Panc1 (cell line): ENCODE data around the gene ACACA. TPM values are rescaled to one million over a fixed set of nuclear protein-coding genes. Genes with fewer than 3 reads are reported as not detected.

Experiments used
- ATAC-seq: fragments of 200-7000 bp; cut with Tn5 transposase; 2 replicates; pipeline ENCODE4 v1.9.1; 2020; ENCODE audit warnings: mild to moderate bottlenecking, moderate library complexity
- BruUV-seq: library from RNA; stranded (reverse); fragments of 400-500 nt; replicated peaks from 2 replicates; lab custom pipeline; 2021; lab: Mats Ljungman, UMichigan
- CTCF ChIA-PET: fragments of 300-600 bp; sonication (Branson Sonifier 250); formaldehyde crosslinking; loops from one replicate; lab custom pipeline; 2022; ENCODE audit warnings: antibody characterized with exemption; lab: Charles Lee
- POLR2A ChIA-PET: fragments of 300-600 bp; sonication (Branson Sonifier 250); formaldehyde crosslinking; loops from one replicate; lab custom pipeline; 2022; ENCODE audit warnings: antibody characterized with exemption; lab: Charles Lee
- DNase-seq: peaks from one replicate; pipeline ENCODE4 v3.0.0-alpha.2; 2010; ENCODE audit warnings: low read depth, low spot score
- H3K27ac ChIP-seq: 2 replicates; pipeline ENCODE4 v1.5.1; 2011; ENCODE audit warnings: mild to moderate bottlenecking, low read length, inconsistent platforms
- H3K27me3 ChIP-seq: fragments of 200-500 bp; sonication (Bioruptor generic); 2 replicates; pipeline ENCODE4 v1.6.0; 2014; ENCODE audit warnings: low read length, inconsistent platforms; ENCODE audit not compliant: control insufficient read depth, insufficient read depth
- H3K36me3 ChIP-seq: fragments of 200-500 bp; sonication (Bioruptor generic); 2 replicates; pipeline ENCODE4 v1.5.1; 2014; ENCODE audit warnings: inconsistent platforms, mild to moderate bottlenecking, low read length, moderate library complexity; ENCODE audit not compliant: control insufficient read depth, insufficient read depth
- H3K4me1 ChIP-seq: 2 replicates; pipeline ENCODE4 v1.5.1; 2011; ENCODE audit warnings: inconsistent platforms, mild to moderate bottlenecking, low read length, moderate library complexity; ENCODE audit not compliant: control insufficient read depth, insufficient read depth
- H3K4me3 ChIP-seq, 2 experiments: 2 replicates each; pipeline ENCODE4 v1.5.1; 2011 to 2012; ENCODE audit warnings: low read depth in 2 of 2, low read length in 2 of 2, mild to moderate bottlenecking in 2 of 2, inconsistent platforms in 1 of 2, moderate library complexity in 1 of 2
- H3K9me3 ChIP-seq: fragments of 200-500 bp; sonication (Bioruptor generic); 2 replicates; pipeline ENCODE4 v1.5.1; 2014; ENCODE audit warnings: low read depth, mild to moderate bottlenecking, inconsistent platforms, low read length, moderate library complexity; ENCODE audit not compliant: control insufficient read depth, insufficient read depth
- CTCF ChIP-seq: fragments of 450-650 bp; IDR thresholded peaks from 2 replicates; pipeline ENCODE4 v1.5.1; 2017; ENCODE audit warnings: mild to moderate bottlenecking
- POLR2AphosphoS5 ChIP-seq: IDR thresholded peaks from 2 replicates; pipeline ENCODE4 v1.6.1; 2012; ENCODE audit warnings: mild to moderate bottlenecking, low read depth, low read length, moderate library complexity
- SIN3A ChIP-seq: IDR thresholded peaks from 2 replicates; pipeline ENCODE4 v1.6.1; 2012; ENCODE audit warnings: low read depth, mild to moderate bottlenecking, low read length, moderate library complexity, borderline replicate concordance; ENCODE audit not compliant: insufficient read depth
- TCF7L2 ChIP-seq: IDR thresholded peaks from 2 replicates; pipeline ENCODE4 v1.6.1; 2011; ENCODE audit warnings: mild to moderate bottlenecking, low read depth, low read length, inconsistent platforms
- in situ Hi-C: cut with HindIII; loops from 2 replicates; pipeline ENCODE4 v1.10.0; 2016; ENCODE audit warnings: low sequenced_read_pairs, low pct_unique_long_range_greater_than_20kb
- intact Hi-C: fragments of 100-400 bp; cut with micrococcal nuclease; formaldehyde crosslinking; loops from one replicate; pipeline ENCODE4 v1.10.0; 2022; ENCODE audit not compliant: unreplicated experiment
- total RNA-seq: library from RNA; stranded (reverse); gene quantifications from one replicate; pipeline ENCODE4 v1.2.1, GENCODE V29; 2021; ENCODE audit not compliant: unreplicated experiment
- TF ChIP-seq, protein P1 (sequence below), 2 experiments: IDR thresholded peaks; 2 replicates each; pipeline ENCODE4 v1.6.1; 2011 to 2012; ENCODE audit warnings: low read depth in 2 of 2, control low read depth in 1 of 2, low read length in 1 of 2, mild to moderate bottlenecking in 1 of 2, moderate library complexity in 1 of 2; ENCODE audit not compliant: insufficient read depth in 1 of 2

ACACA gene
- total RNA-seq, 1 experiment from 2014 or later: 131 TPM

DNA sequence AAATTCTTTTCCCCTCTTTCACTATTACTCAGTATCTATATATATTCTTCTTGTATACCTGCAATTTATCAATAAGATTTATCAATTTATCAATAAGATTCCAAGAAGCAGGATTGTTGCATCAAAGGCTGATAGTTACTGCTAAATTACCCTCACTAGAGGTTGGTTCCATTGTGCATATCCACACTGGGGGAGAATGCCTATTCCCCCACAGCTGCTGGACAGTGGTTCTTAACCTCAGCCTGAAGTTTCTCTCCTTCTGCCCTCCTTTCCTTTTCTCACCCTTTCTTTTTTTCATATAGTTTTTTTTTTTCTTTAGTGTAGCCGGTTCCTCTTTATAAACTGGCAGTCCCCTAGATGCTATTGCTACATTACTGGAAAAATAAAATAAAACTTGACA is 24.6 kb downstream of the ACACA start:
- Histone ChIP-seq H3K27ac (no peak overlapping the region), H3K4me3 (no peak overlapping the region), H3K27me3 (no peaks in the 10 kb centered on the region), H3K4me1 (no peaks in the 10 kb centered on the region), H3K36me3 (no peaks in the 10 kb centered on the region), H3K9me3 (no peaks in the 10 kb centered on the region)
- intact Hi-C loops (no loop called here), in situ Hi-C loops (no loop called here)
- no peak for TF ChIP-seq CTCF
- TF ChIP-seq, protein P1, sequence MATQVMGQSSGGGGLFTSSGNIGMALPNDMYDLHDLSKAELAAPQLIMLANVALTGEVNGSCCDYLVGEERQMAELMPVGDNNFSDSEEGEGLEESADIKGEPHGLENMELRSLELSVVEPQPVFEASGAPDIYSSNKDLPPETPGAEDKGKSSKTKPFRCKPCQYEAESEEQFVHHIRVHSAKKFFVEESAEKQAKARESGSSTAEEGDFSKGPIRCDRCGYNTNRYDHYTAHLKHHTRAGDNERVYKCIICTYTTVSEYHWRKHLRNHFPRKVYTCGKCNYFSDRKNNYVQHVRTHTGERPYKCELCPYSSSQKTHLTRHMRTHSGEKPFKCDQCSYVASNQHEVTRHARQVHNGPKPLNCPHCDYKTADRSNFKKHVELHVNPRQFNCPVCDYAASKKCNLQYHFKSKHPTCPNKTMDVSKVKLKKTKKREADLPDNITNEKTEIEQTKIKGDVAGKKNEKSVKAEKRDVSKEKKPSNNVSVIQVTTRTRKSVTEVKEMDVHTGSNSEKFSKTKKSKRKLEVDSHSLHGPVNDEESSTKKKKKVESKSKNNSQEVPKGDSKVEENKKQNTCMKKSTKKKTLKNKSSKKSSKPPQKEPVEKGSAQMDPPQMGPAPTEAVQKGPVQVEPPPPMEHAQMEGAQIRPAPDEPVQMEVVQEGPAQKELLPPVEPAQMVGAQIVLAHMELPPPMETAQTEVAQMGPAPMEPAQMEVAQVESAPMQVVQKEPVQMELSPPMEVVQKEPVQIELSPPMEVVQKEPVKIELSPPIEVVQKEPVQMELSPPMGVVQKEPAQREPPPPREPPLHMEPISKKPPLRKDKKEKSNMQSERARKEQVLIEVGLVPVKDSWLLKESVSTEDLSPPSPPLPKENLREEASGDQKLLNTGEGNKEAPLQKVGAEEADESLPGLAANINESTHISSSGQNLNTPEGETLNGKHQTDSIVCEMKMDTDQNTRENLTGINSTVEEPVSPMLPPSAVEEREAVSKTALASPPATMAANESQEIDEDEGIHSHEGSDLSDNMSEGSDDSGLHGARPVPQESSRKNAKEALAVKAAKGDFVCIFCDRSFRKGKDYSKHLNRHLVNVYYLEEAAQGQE (IDR thresholded peaks at IDR 0.05; ENCODE audit: insufficient read depth in 1 of 2, low read depth in 2 of 2, low read length in 1 of 2): no peak
- no peak for TF ChIP-seq POLR2AphosphoS5
- TF ChIP-seq TCF7L2: no peak
- DNase-seq (no peak), ATAC-seq (no peak)
- ChIA-PET CTCF (no interaction called here), POLR2A (no interaction called here)
- no TSS peak for BruUV-seq

DNA sequence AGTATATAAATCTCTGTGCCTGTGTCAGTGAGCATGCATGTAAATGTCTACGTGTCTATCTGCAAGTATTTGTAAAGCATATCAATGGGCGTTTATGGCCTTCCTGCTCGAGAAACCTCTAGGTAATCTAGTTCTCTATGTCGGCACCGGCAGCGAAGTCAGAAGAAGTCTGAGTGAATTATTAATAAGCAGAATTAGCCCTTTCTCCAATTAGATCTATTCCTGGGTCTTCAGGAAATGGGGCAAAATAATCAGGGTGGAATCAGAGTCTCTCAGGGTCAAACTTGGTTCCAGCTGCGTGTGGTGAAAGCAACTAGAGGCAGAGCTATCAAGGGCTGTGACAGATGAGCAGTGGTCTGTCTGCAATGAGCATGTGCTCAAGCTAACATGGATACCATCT is 30.9 kb downstream of the ACACA start, which contains the start of gene C17orf78:
TSS of gene C17orf78 (plus strand) at position 280 of the 400 bp plus-strand sequence. CDS start at position 388, 108 bp downstream.
- BruUV-seq: no TSS peak
- no peak for TF ChIP-seq CTCF
- TF ChIP-seq POLR2AphosphoS5: no peak
- no peak for TF ChIP-seq SIN3A
- TF ChIP-seq, protein P1 (IDR thresholded peaks at IDR 0.05; ENCODE audit: insufficient read depth in 1 of 2, low read depth in 2 of 2, low read length in 1 of 2): no peak
- TF ChIP-seq TCF7L2: no peak
- DNase-seq (no peak), ATAC-seq (no peak)
- in situ Hi-C loops: no loop called here
- no peaks in the 10 kb centered on the region for H3K4me1 ChIP-seq
- ChIA-PET CTCF (no interaction called here), POLR2A (no interaction called here)
- no peaks in the 10 kb centered on the region for H3K9me3 ChIP-seq
- no peak within 1 kb of the TSS for H3K4me3 ChIP-seq
- intact Hi-C loops: no loop called here
- no peaks in the 10 kb centered on the region for H3K36me3 ChIP-seq
- no peaks in the 10 kb centered on the region for H3K27me3 ChIP-seq
- no peak within 1 kb of the TSS for H3K27ac ChIP-seq
